Activated CD4-positive, alpha-beta memory T cell treated with anti-CD3 and anti-CD28 coated beads for 36 hours (primary cell): Measurements from ENCODE around the gene GCM1. TPM values are rescaled to one million over a fixed set of nuclear protein-coding genes. Genes with fewer than 3 reads are reported as not detected.

Source experiments
- CTCF ChIA-PET: fragments of 350-600 bp; sonication (Branson Sonifier 250); formaldehyde crosslinking; loops from one replicate; lab custom pipeline; 2021; ENCODE audit warnings: antibody characterized with exemption, inconsistent platforms; lab: Charles Lee
- POLR2A ChIA-PET: fragments of 350-600 bp; sonication (Branson Sonifier 250); formaldehyde crosslinking; loops from one replicate; lab custom pipeline; 2021; ENCODE audit warnings: antibody characterized with exemption; lab: Charles Lee
- DNase-seq: peaks from one replicate; pipeline ENCODE4 v3.0.0-alpha.2; 2020
- H3K27ac Mint-ChIP-seq: one replicate; pipeline ENCODE4 v1.8.0; 2021; ENCODE audit warnings: mixed read lengths
- H3K27me3 Mint-ChIP-seq: one replicate; pipeline ENCODE4 v1.8.0; 2021; ENCODE audit warnings: mixed read lengths
- H3K36me3 Mint-ChIP-seq: one replicate; pipeline ENCODE4 v1.8.0; 2021; ENCODE audit warnings: mixed read lengths
- H3K4me1 Mint-ChIP-seq: one replicate; pipeline ENCODE4 v1.8.0; 2021; ENCODE audit warnings: low read depth, mixed read lengths
- H3K4me3 Mint-ChIP-seq: one replicate; pipeline ENCODE4 v1.8.0; 2021; ENCODE audit warnings: mild to moderate bottlenecking, mixed read lengths
- H3K9me3 Mint-ChIP-seq: one replicate; pipeline ENCODE4 v1.8.0; 2021; ENCODE audit warnings: mixed read lengths
- intact Hi-C: fragments of 100-400 bp; cut with micrococcal nuclease; formaldehyde crosslinking; loops from one replicate; pipeline ENCODE4 v1.15.1; 2023
- total RNA-seq, 2 experiments: library from RNA; stranded (reverse); gene quantifications; one replicate each; pipeline ENCODE4 v1.2.3, GENCODE V29; 2021

GCM1 gene
- total RNA-seq, 2 experiments from 2014 or later = not detected

DNA sequence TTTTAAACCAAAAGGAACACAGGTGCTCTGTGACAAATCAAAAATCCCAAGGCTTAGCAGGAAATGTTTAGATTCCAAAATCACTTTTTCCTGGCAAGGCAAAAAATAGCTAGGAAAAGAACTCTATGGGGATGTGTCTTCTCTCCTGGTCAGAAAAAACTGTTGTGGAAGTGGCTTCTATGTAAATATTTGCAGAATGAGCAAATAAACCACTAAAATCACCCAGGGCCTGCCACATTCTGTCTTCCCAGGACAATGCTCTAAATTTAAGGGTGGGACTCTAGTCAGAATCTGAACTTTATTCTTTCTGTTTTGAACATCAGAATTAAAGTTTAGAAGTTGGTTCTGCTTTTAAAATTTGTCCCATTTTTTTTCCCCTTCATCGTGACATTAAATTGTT lies 29.3 kb downstream of the GCM1 start:
- H3K4me1 Mint-ChIP-seq = no peaks in the 10 kb centered on the region
- POLR2A ChIA-PET = no interaction called here
- DNase-seq = no peak
- H3K36me3 Mint-ChIP-seq = no peaks in the 10 kb centered on the region
- H3K4me3 Mint-ChIP-seq = no peak overlapping the region
- H3K27ac Mint-ChIP-seq = no peak overlapping the region
- peaks cover 3% of the 10 kb centered on the region for H3K27me3 Mint-ChIP-seq
- intact Hi-C loops = no loop called here
- CTCF ChIA-PET = no interaction called here
- peaks cover 8% of the 10 kb centered on the region for H3K9me3 Mint-ChIP-seq

DNA sequence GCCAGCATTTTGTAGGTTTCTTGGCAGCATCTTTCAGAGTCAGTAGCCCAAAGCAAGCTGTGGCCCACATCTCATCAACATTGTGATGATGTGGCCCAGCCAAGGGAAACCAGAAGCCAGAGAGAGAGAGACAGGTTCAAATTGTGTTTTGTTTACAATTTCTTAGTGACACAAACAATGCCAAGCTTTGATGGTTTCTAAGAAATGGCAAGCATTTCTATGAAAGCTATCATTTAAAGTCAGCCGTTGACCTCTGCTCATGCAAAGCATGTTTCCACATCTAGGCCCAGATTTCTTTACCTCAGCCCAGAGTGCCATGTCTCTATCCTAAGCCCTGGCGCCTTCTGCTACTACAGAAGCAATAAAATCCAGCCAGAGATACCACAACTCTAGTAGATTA lies 32.9 kb downstream of the GCM1 start:
- DNase-seq = no peak
- CTCF ChIA-PET = no interaction called here
- peaks cover 3% of the 10 kb centered on the region for H3K27me3 Mint-ChIP-seq
- POLR2A ChIA-PET = no interaction called here
- H3K4me1 Mint-ChIP-seq = peaks cover 8% of the 10 kb centered on the region
- no peak overlapping the region for H3K27ac Mint-ChIP-seq
- no peaks in the 10 kb centered on the region for H3K36me3 Mint-ChIP-seq
- no peak overlapping the region for H3K4me3 Mint-ChIP-seq
- H3K9me3 Mint-ChIP-seq = peaks cover 8% of the 10 kb centered on the region
- intact Hi-C loops = no loop called here

DNA sequence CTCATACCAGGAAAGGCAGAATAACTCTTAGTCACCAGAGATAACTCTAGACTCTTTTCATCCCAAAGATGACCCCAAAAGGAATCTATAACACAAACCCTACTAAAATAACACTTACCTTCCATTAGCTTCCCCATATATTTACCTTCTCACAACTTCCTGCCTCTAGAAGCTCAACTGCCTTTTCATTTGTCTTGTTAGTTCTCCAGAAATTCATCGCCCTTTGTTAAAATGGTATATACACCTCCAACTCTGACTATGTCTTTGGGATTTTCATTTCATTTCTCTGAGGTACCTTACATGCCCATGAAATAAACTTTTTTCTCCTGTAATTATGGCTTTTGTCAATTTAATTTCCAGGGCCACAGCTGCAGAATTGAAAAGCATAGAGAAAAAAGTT lies 33.5 kb downstream of the GCM1 start:
- POLR2A ChIA-PET = no interaction called here

DNA sequence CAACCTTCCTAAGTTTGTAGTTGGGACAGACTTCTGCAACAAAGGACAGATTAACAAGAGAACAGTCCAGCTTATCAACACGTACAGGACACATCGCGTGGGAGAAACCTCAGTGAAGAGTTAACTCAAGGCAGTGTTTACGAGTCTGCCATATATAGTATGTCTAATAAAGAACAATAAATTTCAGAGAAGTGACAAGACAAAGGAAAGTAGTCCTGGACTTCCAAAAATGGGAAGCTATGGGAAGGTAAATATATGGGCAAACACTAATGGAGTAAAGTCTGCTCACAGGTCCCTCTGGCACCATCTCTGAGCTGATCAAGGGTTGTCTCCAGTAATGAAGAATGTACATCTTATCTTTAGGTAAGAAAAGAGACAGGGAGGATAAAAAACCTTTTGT lies 34.9 kb downstream of the GCM1 start:
- H3K9me3 Mint-ChIP-seq = peaks cover 8% of the 10 kb centered on the region
- H3K36me3 Mint-ChIP-seq = no peaks in the 10 kb centered on the region
- no peak overlapping the region for H3K4me3 Mint-ChIP-seq
- no peak for DNase-seq
- H3K4me1 Mint-ChIP-seq = peaks cover 8% of the 10 kb centered on the region
- ChIA-PET POLR2A (no interaction called here), CTCF (no interaction called here)
- no peaks in the 10 kb centered on the region for H3K27me3 Mint-ChIP-seq
- H3K27ac Mint-ChIP-seq = no peak overlapping the region
- intact Hi-C loops = no loop called here

More for the DNA sequence above, 33.5 kb downstream of the GCM1 start:
- H3K27me3 Mint-ChIP-seq = no peaks in the 10 kb centered on the region
- no peak overlapping the region for H3K4me3 Mint-ChIP-seq
- no peak for DNase-seq
- no peak overlapping the region for H3K27ac Mint-ChIP-seq
- no peaks in the 10 kb centered on the region for H3K36me3 Mint-ChIP-seq
- H3K9me3 Mint-ChIP-seq = peaks cover 8% of the 10 kb centered on the region
- intact Hi-C loops = no loop called here
- CTCF ChIA-PET = no interaction called here
- peaks cover 8% of the 10 kb centered on the region for H3K4me1 Mint-ChIP-seq

DNA sequence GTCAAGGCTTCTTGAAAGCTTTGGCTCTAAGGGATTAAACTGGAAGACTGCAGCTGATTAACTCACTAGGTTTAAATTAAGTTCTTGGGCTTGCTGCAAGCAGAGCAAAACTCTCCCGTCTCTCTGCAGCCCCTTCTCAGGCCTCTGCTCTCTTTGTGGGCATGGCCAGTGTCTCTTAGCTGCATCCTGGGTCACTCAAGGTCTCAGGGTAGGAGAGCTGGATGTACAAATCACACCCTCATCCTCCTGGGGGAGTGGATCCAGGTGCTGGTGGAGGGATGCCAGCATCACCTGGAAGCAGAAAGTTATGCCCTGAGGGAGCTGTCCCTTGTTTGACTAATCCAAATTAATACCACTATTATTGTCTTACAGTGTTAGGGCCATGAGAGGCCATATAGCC lies 35.8 kb downstream of the GCM1 start:
- H3K9me3 Mint-ChIP-seq = peaks cover 8% of the 10 kb centered on the region
- ChIA-PET CTCF (no interaction called here), POLR2A (no interaction called here)
- no peaks in the 10 kb centered on the region for H3K36me3 Mint-ChIP-seq
- H3K27ac Mint-ChIP-seq = no peak overlapping the region
- H3K4me1 Mint-ChIP-seq = peaks cover 8% of the 10 kb centered on the region
- no peak for DNase-seq
- no peaks in the 10 kb centered on the region for H3K27me3 Mint-ChIP-seq
- intact Hi-C loops = no loop called here
- H3K4me3 Mint-ChIP-seq = no peak overlapping the region

DNA sequence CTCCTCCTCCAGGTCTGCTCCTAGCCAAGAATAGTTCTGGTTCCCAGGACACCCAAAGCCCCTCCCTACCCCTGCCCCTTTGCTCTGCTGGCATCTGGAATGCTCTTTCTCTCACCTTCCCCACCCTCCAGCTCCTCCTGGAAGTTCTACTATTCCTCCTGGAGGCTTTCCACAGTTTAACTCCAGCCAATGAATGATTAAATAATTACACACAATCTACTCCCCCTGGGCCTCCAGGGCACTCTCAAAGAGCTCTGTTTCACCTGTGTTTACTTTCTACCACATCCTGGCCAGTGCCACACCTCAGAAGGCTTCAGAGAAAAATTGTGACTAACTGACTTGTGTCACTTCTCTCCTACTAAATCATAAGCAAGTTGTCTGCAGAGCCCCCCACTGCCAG lies 36.2 kb downstream of the GCM1 start:
- peaks cover 8% of the 10 kb centered on the region for H3K4me1 Mint-ChIP-seq
- POLR2A ChIA-PET = no interaction called here
- DNase-seq = peak; percentile 24
- no peaks in the 10 kb centered on the region for H3K36me3 Mint-ChIP-seq
- H3K4me3 Mint-ChIP-seq = no peak overlapping the region
- no peak overlapping the region for H3K27ac Mint-ChIP-seq
- peaks cover 8% of the 10 kb centered on the region for H3K9me3 Mint-ChIP-seq
- CTCF ChIA-PET = no interaction called here
- intact Hi-C loops = no loop called here
- no peaks in the 10 kb centered on the region for H3K27me3 Mint-ChIP-seq

DNA sequence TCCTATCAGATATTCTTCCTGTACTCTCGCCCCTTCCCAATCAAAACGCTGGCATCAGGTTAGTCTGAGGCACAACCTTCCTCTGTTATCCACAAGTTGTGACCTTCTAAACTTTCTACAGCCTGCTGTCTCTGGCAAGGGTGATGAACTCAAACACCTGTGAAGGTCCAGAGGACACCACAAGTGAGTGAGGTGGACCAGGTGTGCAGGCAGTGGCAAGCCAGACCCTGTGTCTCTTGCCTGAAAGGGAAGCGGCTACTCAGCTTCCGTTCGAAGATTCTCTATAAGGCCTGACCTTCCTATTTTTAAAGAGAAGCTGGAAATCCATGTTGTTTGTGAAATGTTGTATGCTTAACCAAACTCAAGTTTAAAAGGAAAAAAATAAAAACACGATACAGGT lies 36.8 kb downstream of the GCM1 start:
- ChIA-PET POLR2A (no interaction called here), CTCF (no interaction called here)
- peaks cover 8% of the 10 kb centered on the region for H3K9me3 Mint-ChIP-seq
- H3K27ac Mint-ChIP-seq = no peak overlapping the region
- peaks cover 8% of the 10 kb centered on the region for H3K4me1 Mint-ChIP-seq
- H3K4me3 Mint-ChIP-seq = no peak overlapping the region
- intact Hi-C loops = no loop called here
- no peak for DNase-seq
- H3K36me3 Mint-ChIP-seq = no peaks in the 10 kb centered on the region
- no peaks in the 10 kb centered on the region for H3K27me3 Mint-ChIP-seq

DNA sequence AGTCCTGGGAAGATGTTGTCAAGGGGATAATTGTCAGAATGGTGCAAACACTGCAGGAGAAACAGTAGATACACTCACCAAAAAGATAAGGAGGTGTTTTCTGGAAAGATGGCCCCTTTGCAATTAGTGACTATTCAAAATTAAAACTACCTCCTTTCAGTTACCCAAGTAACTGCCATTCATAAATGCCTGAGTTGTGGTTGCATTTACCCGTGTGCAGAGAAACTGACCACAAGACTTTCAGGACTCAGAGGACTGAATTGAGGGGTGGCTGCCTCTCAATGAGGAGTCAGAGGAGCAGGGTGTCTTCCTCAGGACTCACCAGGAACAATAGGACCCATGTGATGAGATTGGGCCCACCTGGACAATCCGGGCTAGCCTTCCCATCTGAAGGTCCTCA lies 39.0 kb downstream of the GCM1 start:
- H3K4me3 Mint-ChIP-seq = no peak overlapping the region
- no peaks in the 10 kb centered on the region for H3K36me3 Mint-ChIP-seq

DNA sequence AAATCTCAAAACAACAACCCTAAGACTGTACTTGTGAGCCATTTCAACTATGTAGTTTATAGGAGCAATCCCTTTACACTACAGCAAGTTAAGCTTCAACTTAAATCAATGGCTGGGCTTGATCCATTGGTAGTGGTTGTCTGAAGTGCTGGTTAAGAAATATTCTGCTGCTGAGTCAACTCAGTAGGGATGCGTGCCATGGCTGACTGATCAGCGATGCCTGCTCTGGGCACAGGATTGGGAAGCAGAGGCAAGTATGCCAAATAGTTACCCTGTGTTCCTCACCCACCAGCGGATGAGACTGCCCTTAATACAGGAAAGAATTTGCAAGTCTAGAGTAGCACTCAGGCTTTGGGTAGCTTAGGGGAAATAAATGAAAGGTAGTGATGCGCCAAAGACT lies 41.5 kb downstream of the GCM1 start:
- no peak for DNase-seq
- no peaks in the 10 kb centered on the region for H3K27me3 Mint-ChIP-seq
- POLR2A ChIA-PET = no interaction called here
- H3K36me3 Mint-ChIP-seq = no peaks in the 10 kb centered on the region
- no peak overlapping the region for H3K27ac Mint-ChIP-seq
- no peak overlapping the region for H3K4me3 Mint-ChIP-seq
- no peaks in the 10 kb centered on the region for H3K9me3 Mint-ChIP-seq
- H3K4me1 Mint-ChIP-seq = no peaks in the 10 kb centered on the region
- intact Hi-C loops = no loop called here
- CTCF ChIA-PET = interaction anchor here (0.6 kb wide), 1 partner anchor 615 kb away, joined by 3 read pairs; no protein-coding TSS in a partner anchor

More for the DNA sequence above, 39.0 kb downstream of the GCM1 start:
- H3K27ac Mint-ChIP-seq = no peak overlapping the region
- POLR2A ChIA-PET = no interaction called here
- CTCF ChIA-PET = no interaction called here
- no peaks in the 10 kb centered on the region for H3K9me3 Mint-ChIP-seq
- peaks cover 8% of the 10 kb centered on the region for H3K4me1 Mint-ChIP-seq
- intact Hi-C loops = no loop called here
- H3K27me3 Mint-ChIP-seq = no peaks in the 10 kb centered on the region
- DNase-seq = no peak

DNA sequence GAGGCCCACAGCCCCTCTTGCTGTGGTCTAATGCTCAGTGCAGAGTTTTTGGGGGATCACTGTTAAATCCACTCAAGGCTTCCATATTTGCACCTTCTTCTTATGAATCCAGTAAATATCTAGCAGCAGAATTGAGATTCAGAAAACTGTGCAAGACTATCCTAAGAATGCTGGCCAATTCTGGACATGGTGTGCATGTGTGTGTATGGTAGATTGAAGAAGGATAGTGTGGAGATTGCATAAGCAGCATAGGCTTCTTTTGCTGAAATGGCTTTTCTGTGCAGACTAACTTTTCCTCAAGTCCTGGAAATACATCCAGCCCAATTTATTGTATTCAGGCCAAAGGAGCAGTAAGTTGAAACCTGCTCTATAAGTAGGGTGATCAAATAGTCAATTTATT lies 43.7 kb downstream of the GCM1 start:
- POLR2A ChIA-PET = no interaction called here
- H3K4me1 Mint-ChIP-seq = no peaks in the 10 kb centered on the region
- no peak overlapping the region for H3K4me3 Mint-ChIP-seq
- H3K27ac Mint-ChIP-seq = no peak overlapping the region
- CTCF ChIA-PET = no interaction called here
- intact Hi-C loops = no loop called here
- H3K27me3 Mint-ChIP-seq = no peaks in the 10 kb centered on the region
- no peaks in the 10 kb centered on the region for H3K9me3 Mint-ChIP-seq
- DNase-seq = no peak
- H3K36me3 Mint-ChIP-seq = peaks cover 5% of the 10 kb centered on the region

DNA sequence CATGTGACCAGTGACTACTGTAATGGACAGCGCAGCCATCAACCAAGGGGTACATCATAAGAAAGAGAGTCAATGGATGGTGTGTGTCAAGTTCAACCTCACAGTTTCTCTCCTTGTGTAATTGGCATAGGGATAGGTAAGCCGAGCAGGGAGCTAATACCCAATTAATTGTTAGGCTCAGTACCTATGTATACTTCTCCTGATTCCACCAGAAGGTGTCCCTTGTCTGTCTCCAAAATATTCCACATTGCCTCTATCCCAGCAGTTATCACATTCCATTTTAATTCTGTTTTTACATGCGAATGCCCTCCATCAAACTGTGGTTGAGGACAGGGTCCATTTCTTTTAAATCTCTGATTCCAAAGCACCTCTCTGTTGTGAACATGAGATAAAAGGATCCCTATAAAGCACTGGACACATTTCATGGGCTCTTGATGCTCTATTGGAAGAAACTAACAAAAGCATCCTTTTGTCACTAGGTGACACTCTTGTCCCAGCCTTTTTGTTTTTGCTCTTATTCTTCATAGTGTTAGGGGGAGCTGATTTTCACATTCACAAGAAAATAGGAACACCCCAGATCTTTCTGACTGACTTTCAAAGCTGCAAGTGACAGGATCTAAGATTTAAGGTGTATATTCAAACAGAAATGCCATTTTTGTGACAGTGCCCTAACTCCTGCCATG lies 44.5 kb downstream of the GCM1 start:
- intact Hi-C loops = no loop called here
- Mint-ChIP-seq H3K27me3 (no peaks in the 10 kb centered on the region), H3K4me1 (no peaks in the 10 kb centered on the region), H3K9me3 (no peaks in the 10 kb centered on the region), H3K4me3 (no peak overlapping the region), H3K36me3 (peaks cover 8% of the 10 kb centered on the region), H3K27ac (no peak overlapping the region)
- ChIA-PET CTCF (no interaction called here), POLR2A (no interaction called here)
- DNase-seq = no peak

DNA sequence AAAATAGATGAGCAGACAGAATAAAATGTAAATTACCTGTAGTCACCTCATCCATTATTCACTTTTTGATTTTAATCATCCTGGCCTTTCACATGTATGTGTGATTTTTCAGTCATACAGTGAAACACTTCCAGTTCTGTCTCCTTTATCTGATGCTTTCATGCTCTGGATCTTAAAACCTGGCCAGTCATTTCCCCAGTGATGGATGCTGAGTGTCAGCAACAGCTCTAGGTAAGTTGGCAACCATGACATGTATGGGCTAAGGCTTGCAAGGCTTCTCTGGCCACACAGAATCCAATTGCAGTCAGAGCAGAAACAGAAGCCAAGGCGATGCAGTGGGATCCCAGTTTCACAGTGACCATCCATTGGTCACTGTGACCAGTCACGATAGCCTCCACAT lies 47.6 kb downstream of the GCM1 start:
- Mint-ChIP-seq H3K4me1 (no peaks in the 10 kb centered on the region), H3K36me3 (peaks cover 28% of the 10 kb centered on the region), H3K27me3 (no peaks in the 10 kb centered on the region), H3K4me3 (no peak overlapping the region), H3K9me3 (no peaks in the 10 kb centered on the region), H3K27ac (no peak overlapping the region)
- ChIA-PET CTCF (no interaction called here), POLR2A (no interaction called here)
- DNase-seq = peak; percentile 10
- intact Hi-C loops = no loop called here

DNA sequence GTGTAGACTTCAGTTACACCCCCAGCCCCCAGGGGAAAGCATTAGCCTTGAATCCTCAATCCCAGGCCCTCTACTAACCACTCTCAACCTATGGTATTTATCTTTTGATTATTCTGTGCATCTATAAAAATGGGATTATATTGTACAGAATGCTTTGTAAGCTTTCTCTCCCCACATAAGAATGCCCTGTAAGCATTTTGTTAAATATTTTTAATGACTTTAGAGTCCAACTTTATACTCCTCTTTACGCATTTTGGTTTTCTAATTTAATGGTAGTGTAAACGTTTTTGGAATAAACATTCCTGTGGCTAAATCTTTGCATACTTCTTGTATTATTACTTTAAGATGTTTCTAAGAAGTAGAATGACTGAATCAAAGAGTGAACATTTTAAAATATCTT lies 48.1 kb downstream of the GCM1 start:
- intact Hi-C loops = no loop called here
- POLR2A ChIA-PET = no interaction called here
- H3K9me3 Mint-ChIP-seq = no peaks in the 10 kb centered on the region
- H3K27me3 Mint-ChIP-seq = no peaks in the 10 kb centered on the region
- H3K4me3 Mint-ChIP-seq = no peak overlapping the region
- no peak overlapping the region for H3K27ac Mint-ChIP-seq
- no peak for DNase-seq
- CTCF ChIA-PET = no interaction called here
- H3K4me1 Mint-ChIP-seq = no peaks in the 10 kb centered on the region
- H3K36me3 Mint-ChIP-seq = peaks cover 31% of the 10 kb centered on the region
